Hepatic stellate cell (primary cell): Measurements from ENCODE around the gene EFNB2.

ENCODE experiments used
- DNase-seq: peaks from one replicate; pipeline ENCODE4 v3.0.0; 2011; ENCODE audit warnings: low spot score

EFNB2 gene

DNA sequence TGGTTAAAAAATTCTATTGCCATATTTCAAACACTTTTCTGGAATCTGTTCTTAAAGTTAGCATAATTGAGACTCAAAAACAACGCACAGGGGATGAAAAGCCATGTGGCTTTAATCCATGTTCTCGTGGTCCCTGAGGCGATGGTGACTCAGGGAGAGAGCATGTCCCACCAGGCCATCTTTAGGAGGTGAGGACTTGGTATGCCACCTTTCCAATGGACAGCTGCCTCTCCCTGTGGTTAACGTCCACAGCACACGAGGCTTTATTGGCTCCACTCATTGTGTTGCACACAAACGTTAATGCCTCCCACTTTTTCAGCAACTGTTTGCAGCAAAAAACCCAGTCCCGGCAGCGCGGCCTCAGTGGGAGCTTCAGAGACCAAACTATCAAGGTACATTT is 51.4 kb downstream of the EFNB2 start:
- no peak for DNase-seq

GRCh38 chr13:106481919-106482318 is 53.5 kb downstream of the EFNB2 start:
- DNase-seq = no peak

- no peak for DNase-seq
Observed at GRCh38 chr13:106480351-106480910, 55.0 kb downstream of the EFNB2 start.

GRCh38 chr13:106479929-106480328 is 55.5 kb downstream of the EFNB2 start:
- DNase-seq = no peak

DNA sequence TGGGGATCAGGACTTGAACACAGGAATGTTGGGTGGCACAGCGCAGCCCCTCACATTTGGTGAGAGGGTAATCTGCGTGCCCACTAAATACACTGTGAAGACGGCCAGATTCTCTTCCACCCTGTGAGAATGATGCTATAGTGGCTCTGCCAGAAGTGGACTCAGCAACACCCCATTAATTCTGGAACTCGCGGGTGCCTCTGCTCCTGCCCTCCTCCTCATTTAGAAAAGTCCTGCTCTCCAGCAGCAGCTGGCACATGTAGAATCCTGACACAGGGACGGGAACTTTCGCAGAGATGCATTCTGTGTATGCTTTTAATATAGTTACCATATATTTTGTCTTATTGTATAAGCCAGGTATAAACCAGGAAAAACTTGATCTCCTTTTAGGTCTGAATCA is 57.3 kb downstream of the EFNB2 start:
- DNase-seq = no peak

DNA sequence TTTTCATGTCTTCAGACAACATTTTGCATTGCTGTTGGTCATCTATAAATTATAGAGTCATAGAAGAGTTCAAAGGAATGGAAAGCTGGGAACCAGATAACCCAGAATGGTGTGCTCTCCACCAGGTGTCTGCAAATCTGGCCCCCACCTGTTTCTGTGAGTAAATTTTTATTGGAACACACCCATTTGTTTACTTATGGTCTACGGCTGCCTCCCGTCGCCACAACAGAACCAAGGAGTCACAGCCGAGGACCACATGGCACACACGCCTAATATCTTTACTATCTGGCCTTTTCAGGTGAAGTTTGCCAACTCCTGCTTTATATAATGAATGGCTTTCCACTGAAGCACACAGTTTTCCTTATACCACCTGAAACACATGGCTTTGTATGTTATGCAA is 58.2 kb downstream of the EFNB2 start:
- DNase-seq = no peak

DNA sequence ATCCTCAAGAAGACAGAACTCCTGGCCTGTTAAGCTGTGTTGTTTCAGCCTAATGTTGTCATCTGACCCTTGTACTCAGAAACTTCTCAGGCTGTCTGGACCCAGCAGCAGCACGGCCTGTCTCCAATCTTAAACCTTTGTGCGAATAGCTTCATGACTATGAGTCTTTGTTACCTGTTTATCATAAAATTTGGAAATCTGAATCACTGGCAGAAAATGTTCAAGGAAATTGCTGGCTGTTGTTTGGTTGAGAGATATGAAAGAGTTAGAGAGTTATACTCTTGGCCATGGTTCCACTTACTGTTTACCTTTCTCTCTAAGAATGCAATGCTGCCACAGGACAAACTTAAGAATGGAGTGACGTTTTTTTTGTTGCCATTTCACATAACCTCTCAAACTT is 59.6 kb downstream of the EFNB2 start:
- DNase-seq = no peak

DNA sequence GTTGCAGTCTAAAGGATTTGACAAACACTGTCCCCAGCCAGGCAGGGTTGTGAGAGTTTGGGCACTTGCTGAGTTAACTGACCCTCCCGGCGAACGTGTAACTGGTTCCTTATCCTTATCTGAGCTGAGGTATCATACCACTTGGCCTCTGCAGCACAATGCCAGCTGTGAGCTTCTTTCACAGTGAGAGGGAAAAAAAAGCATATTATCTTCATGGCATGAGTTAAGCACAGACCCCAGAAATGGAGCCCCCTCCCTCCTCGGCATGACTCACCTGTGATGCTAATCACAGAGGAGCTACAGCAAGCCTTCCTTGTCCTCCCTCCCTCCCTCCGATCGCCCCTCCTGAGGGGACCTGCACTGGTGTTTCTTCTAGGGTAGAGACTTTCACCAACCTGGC is 60.5 kb downstream of the EFNB2 start:
- no peak for DNase-seq

DNA sequence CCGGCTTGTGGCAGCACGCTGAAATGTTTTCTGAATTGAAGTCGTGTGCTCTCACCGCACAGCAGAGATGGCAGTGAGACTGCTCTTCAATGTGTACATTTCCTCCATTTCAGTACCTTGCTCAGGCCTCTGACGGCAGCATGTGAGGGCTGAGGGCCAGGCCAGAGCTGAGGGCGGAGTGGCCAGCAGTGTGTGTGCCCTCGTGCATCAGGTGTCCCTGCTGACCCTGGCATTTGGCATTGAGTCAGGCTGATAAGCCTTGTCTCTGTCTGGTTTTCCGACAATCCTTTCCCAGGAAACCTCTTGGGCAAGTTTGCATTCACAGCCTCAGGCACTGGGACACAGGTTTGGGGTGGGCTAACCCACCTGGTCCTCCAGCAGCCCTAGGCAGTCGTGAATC is 62.3 kb downstream of the EFNB2 start:
- DNase-seq = no peak

DNA sequence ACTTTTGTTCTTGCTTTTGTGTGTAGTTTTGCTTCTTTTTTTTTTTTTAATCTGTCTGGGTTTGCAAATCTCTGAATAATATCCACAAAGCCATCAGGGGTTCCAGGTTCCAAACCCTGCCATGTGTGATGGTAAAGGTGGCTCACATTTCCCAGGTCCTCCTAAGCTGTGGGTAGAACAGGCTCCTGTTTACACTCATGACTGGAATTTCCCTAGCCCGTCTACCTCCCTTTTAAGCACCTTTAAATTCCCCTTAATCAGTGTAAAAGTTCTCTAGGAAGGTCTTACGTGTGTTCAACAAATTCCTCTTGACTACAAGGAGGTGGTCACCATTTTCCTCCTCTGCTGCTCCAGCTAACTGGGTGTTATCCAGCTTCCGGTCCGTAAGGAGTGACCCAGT is 62.8 kb downstream of the EFNB2 start:
- DNase-seq = no peak

GRCh38 chr13:106471957-106472543 is 63.4 kb downstream of the EFNB2 start:
- peak; percentile 85 for DNase-seq

DNA sequence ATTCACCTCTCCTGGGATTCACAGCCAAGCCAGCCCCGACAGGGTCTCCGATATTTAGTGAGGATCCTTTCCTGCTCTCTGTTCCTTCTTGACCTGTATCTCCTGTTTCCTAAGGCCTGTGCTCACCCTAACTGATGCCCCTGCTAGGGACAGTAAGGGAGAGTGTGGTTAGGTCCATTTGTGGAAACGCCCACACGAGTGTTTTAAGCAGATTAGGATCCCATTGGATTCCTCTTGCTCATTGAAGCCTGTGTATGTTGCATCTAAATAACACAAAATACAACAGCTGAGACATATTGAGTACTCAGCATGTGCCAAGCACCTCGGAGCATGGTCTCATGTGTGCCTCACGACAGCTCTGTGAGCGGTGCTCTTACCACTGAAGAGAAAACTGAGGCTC is 64.9 kb downstream of the EFNB2 start:
- no peak for DNase-seq

- no peak for DNase-seq
Observed at GRCh38 chr13:106468744-106469590, 66.5 kb downstream of the EFNB2 start.

- no peak for DNase-seq
Observed at GRCh38 chr13:106468207-106468606, 67.3 kb downstream of the EFNB2 start.

DNA sequence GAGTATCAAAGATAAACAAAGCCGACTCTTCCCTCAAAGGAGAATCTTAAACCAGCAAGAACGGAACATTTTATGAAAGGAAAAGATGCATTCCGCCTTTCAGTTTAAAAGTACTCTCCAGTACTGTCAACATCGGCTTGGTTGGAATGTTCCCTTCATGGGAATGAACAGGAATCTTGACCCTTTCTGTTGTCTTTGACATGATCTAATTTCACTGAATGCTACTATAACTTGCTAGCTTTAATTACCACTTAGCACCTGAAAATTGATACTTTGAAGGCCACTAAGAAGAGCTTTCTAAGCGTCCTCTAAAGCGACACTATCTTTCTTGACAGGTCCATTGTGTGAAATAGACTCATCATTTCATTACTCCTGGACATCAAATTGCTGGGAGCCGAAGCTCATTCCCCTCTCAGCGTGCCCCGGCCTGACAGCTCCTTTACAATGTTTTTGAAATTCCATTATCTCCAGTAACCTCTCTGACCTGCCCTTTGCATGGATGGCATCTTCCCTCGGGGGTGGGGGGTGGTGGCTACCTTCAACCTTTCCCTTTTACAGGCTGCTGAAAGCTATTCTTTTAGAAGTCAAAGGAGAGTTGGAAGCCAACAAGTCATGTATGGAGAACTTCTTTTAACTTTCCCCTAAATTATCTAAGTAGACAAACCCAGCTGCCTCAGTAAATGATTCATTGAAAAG is 67.9 kb downstream of the EFNB2 start:
- no peak for DNase-seq

GRCh38 chr13:106466691-106467426 is 68.6 kb downstream of the EFNB2 start:
- DNase-seq = no peak

DNA sequence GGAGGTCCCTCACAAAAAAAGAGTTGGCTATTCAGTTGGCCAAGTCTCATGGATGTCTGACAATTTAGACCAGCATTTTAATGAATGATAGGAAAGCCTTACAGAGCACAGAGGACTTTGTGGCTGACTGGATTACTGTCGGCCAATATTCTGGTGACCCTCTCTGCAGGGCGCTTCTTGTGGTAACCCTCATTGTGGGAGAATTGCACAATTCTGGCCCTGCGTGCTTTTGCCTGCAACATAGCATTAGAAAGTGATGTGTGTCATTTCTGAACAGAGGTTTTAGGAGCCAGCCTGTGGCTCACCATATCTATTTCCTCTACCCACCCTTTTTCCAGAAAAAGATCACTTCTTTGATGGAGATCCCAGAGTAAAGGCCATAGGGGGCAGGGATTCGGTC is 71.4 kb downstream of the EFNB2 start:
- no peak for DNase-seq

- DNase-seq = no peak
Observed at GRCh38 chr13:106462710-106463109, 72.8 kb downstream of the EFNB2 start.

GRCh38 chr13:106455777-106456176 is 79.7 kb downstream of the EFNB2 start:
- DNase-seq = no peak

DNA sequence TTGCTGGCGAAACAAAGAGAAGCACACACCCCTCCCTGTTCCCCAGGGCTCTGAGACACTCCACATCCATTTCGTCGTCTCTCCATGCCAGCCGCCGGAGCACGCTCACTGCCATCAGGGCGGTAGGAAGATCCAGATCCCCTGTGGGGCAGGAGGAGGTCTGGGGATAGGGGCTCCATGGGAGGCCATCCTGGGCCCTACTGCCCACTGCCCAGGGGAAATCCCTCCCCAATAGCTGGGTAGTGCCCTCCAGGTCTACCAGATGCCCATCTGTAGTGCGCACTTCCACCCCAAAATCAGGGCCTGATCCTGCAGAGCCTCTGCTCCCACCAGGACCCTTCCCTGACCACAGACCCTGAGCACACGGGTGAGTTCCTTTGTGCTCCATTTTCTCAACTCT is 80.3 kb downstream of the EFNB2 start:
- no peak for DNase-seq

- DNase-seq = no peak
Observed at GRCh38 chr13:106453101-106453500, 82.4 kb downstream of the EFNB2 start.

DNA sequence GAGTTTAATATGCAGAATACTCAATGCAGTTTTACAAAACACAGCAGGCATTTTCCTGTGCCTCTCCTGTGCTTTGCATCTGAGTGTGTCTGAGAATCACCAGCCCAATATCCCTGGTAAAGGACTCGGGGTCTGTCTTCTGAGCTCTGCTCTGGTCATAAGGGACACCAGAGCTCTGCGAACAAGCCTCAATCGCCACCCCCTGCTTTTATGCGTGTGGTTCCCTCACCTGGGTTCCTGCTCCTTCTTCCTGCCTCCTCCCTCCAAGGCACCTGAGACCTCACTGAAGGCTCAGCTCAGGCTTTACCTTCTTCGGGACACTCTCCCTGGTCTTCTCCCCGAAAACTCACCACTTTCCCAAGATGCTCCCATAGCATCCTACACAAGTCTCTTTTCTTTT is 84.5 kb downstream of the EFNB2 start:
- no peak for DNase-seq
